ENCODE results near the gene NDRG2.

DNA sequence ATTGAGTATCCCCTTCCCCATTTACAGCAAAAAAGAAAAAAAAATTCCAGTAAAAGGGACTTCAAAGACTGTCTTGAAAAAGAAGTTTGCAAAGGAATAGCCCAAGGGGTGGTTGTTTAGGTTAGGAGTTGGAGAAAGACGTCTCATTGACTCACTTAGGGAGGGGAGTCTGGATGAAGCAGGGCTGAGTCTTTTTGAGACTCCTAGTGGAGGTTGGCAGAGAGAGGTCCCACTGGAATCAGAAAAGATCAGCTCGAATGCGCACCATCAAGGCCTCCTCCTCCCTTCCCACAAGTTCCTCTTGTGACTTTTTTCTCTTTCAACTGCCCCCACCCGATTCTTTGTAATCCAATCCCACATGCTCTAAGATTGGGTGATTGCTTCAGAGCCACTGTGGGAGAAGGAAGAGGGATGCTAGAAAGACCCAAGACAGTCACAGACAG is 47.2 kb upstream of the NDRG2 start:
- TF ChIP-seq POLR2AphosphoS5 (IDR thresholded peaks at IDR 0.05) (no peak), CTCF (IDR thresholded peaks at IDR 0.05) (no peak), EP300 (IDR thresholded peaks at IDR 0.05) (no peak)
